Neural progenitor cell (in vitro differentiated cells): ENCODE results near the gene ARIH1.

Source experiments
- EZH2 ChIP-seq: fragments of 200-600 bp; sonication (generic); IDR thresholded peaks from 2 replicates; pipeline ENCODE4 v1.6.1; 2017; ENCODE audit warnings: antibody characterized with exemption, mild to moderate bottlenecking, moderate library complexity
- EZH2phosphoT487 ChIP-seq: fragments of 200-600 bp; sonication (generic); IDR thresholded peaks from 2 replicates; pipeline ENCODE4 v1.6.1; 2017; ENCODE audit warnings: antibody characterized with exemption
- TF ChIP-seq, protein P1 (sequence below): fragments of 200-600 bp; sonication (generic); IDR thresholded peaks from 2 replicates; pipeline ENCODE4 v1.5.1; 2017; ENCODE audit warnings: antibody characterized with exemption, mild to moderate bottlenecking

DNA sequence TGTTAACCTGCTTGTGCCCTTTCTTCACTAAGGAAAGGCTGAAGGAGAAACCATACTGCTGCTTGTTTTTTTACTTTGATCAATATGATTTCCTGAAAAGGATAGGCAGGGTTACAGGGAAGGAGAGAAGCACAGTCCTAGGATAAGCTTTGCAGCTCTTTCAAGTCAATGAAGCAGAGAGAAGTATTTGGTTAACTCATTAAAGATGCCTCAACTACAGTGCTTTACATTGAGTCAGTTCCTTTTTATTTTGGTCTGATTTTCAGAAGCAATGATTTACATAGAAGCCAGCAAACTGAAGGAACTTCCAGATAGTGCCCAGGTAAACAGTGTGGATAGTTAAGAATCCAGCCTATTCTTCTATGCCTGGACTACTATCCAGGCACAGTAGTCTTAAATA lies 64.8 kb downstream of the ARIH1 start:
- TF ChIP-seq, protein P1, sequence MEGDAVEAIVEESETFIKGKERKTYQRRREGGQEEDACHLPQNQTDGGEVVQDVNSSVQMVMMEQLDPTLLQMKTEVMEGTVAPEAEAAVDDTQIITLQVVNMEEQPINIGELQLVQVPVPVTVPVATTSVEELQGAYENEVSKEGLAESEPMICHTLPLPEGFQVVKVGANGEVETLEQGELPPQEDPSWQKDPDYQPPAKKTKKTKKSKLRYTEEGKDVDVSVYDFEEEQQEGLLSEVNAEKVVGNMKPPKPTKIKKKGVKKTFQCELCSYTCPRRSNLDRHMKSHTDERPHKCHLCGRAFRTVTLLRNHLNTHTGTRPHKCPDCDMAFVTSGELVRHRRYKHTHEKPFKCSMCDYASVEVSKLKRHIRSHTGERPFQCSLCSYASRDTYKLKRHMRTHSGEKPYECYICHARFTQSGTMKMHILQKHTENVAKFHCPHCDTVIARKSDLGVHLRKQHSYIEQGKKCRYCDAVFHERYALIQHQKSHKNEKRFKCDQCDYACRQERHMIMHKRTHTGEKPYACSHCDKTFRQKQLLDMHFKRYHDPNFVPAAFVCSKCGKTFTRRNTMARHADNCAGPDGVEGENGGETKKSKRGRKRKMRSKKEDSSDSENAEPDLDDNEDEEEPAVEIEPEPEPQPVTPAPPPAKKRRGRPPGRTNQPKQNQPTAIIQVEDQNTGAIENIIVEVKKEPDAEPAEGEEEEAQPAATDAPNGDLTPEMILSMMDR, result no peak
- TF ChIP-seq EZH2 (no peak), EZH2phosphoT487 (no peak)
